T-helper 22 cell (primary cell): ENCODE measurements around the gene BMP8A.
"Not testable (repeated sequence)": the region's sequence is repeated elsewhere in the genome, so short reads cannot be mapped to it uniquely, and the experiment has no call there.

Source experiments
- DNase-seq: peaks from one replicate; pipeline ENCODE4 v3.0.0-alpha.2; 2020; ENCODE audit warnings: low read depth

Gene BMP8A

DNA sequence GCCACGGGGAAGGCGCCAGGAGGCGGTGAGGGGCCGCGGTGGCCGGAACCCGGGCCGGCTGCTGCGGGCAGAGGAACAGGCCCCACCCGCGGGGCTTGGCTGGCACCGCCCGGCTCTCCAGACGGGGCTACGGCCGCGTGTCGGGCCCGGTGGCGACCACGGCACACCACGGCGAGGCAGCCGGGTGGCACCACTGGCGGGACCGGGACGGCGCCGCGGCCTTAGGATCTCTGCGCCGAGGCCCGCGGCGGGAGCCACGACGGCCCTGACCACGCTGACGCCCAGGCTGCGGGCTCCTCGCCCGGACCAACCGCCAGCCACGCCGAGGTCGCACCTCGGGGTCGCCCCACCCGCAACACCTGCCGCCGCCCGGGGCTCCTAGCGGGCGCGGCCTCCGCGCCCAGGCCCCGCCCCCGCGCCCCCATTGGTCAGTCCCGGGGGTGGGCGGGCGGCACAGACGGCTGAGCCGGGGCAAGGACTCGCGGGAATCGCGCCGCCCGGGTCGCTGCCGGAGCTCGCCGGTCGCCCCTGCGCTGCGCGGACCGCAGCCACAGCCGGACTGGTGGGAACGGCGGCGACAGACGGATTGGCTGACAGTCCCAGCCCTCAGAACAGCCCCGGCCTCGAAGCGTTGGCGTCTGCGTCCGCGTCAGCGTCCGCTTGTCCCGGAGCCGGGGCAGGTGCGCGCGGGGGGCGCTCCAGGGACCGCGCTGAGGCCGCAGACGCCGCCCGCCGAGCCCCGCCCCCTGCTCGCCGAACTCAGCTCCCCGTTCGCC, at the start of gene BMP8A:
Gene BMP8A, plus strand, starts transcription at position 491 of the 776 bp plus-strand sequence. CDS start 356 bp downstream, outside the sequence.
- DNase-seq: peak; percentile 62

- DNase-seq: no peak
These were observed 49.6 kb upstream of the BMP8A start for GRCh38 chr1:39441797-39442196.

- no peak for DNase-seq
These were observed 45.9 kb upstream of the BMP8A start for GRCh38 chr1:39445573-39445972.

- DNase-seq: no peak
These were observed 44.4 kb upstream of the BMP8A start for GRCh38 chr1:39446986-39447567.

- DNase-seq: not testable (repeated sequence)
These were observed 41.4 kb upstream of the BMP8A start for GRCh38 chr1:39450041-39450440.

- no peak for DNase-seq
These were observed 40.4 kb upstream of the BMP8A start for GRCh38 chr1:39450956-39451606.

DNA sequence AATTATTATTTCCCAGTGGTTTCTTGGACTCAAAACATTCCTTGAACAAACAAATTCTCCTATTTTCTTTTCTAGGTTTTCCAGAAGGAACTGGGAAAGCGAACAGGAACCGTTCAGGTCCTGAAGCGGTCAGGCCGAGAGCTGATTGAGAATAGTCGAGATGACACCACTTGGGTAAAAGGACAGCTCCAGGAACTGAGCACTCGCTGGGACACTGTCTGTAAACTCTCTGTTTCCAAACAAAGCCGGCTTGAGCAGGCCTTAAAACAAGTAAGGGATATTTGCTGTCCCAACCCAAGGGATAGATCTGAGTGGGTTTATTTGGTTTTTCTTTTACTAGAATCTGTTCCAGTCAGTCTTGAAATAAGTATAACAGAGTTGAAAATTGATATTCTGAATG, 39.4 kb upstream of the BMP8A start:
- no peak for DNase-seq

DNA sequence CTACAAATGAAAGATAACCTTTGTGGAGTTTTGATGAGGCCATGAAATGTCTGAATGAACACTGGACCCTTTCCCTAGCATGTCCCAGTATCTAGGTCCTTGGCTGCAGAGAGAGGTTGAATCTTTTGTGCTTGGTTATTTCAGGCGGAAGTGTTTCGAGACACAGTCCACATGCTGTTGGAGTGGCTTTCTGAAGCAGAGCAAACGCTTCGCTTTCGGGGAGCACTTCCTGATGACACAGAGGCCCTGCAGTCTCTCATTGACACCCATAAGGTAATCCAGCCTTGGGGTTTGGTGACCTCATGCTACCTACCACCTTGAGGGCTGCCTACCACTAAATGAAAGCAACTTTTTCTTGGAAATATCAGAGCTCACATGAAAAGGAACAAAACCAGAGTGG, 38.9 kb upstream of the BMP8A start:
- DNase-seq: no peak

GRCh38 chr1:39453603-39454002, 37.8 kb upstream of the BMP8A start:
- DNase-seq: no peak

DNA sequence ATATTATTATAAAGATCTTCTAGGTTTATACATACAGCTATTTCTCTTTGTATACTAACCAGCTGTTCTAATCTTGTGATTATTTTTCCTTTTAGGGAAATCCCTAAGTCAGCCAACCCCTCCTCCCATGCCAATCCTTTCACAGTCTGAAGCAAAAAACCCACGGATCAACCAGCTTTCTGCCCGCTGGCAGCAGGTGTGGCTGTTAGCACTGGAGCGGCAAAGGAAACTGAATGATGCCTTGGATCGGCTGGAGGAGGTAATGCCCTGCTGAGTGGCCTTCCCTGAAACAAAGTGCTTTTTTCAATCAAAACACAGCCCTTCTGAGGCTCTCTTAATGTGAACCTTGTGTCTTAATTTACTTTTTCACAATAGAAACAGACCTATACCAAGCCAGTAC, 32.4 kb upstream of the BMP8A start:
- no peak for DNase-seq

- no peak for DNase-seq
These were observed 29.4 kb upstream of the BMP8A start for GRCh38 chr1:39462074-39462473.

DNA sequence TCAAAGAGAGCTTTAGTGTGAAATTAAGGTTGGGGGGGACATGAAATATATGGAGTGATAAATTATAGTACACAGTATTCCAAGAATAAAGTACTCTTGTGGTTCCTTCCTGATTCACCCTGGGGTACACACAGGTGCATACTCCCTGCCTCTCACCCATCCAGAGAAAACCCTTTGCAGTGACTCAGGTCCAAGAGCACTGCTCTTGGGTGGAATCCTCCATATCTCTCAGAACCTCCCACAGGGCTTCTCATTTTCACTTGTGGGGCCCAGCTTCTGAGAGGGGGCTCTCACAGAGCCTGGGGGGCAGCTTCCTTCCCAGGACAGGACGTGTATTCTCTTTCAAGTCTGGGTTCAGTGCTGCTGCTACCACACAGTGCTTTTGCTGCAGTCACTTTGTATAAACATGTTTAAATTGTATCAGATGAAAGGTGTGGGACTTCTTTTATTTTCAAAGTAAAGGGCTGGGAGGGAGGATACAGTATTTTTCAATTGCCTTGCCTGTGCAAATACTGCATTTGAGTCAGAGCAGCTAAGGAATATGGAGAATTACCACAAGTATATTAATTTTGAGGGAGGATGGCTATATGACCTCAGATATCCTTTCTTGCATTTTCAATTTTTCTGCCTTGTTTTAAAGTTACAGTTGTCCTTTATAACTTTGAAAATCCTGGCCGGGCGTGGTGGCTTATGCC, 24.9 kb upstream of the BMP8A start:
- no peak for DNase-seq

GRCh38 chr1:39467108-39467720, 24.2 kb upstream of the BMP8A start:
- DNase-seq: not testable (repeated sequence)

DNA sequence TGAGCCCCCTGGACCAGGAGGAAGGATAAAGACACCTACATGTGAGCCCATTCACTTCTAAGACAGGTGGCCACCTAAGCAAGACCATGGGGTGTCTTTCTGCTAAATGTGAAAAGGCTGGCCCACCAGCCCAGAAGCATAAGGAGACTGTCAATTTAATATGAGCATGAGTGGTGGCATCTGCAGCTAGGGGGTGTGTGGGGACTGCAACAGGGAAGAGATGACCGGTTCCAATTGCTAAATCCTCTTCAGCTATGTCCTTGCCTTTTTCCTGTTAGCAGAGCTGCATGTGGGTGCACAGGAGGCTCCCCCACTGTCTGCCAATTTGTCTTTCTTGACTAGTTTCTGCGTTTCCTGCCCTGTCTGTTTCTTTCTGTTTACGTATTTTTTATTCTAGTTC, 22.3 kb upstream of the BMP8A start:
- DNase-seq: no peak

DNA sequence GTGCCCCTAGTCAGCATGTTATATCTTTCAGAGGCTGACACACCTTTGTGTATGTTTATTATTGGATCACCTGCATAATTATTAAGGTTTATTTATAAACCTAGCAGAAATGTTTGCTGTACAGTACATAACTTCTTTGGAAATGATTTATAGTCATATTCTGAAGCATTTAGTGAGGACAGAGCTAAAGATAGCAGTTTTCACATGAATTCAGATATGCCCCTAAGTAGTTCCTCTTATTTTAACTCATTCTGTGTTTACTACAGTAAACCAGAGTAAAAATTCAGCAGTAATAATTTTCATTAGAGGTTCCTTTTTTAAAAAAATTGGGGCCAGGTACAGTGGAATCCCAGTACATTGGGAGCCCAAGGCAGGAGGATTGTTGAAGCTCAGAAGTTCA, 21.4 kb upstream of the BMP8A start:
- DNase-seq: no peak

DNA sequence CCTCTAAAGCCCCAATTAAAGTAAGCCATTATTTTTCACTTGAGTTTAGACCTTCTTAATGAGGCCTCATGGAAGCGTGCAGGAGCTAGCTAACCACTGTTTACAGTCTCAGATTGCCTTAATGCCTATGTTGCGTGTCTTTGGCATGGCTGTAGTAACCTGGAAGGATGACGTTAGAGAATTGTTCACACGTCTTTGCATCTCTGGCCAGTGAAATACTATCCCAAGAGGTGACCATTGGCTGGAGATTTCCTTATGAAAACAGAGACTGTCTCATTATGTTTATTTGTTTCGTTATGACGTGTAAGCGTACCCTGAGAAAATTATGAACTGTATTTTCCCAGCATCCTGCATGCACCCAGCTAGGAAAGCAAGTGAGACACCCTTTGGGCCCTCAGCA, 18.6 kb upstream of the BMP8A start:
- no peak for DNase-seq

DNA sequence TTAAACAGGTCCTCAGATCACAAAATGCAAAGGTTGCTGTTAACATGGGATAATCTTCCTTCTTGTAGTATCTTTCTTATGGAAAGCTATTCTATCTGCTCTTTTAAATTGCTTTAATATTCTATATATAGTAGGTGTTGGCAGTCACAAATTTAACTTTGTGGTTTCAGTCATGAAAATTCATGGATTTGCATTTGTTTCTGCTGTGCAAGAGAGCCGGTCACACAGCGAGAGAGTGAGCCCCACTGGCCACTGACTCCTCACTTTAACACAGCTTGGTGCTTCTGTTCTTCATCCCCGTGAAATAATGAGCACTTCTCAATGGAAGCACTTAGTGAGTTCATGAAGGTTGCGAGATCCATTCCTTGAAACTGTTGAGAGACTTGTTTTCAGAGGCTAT, 18.1 kb upstream of the BMP8A start:
- DNase-seq: no peak

GRCh38 chr1:39474810-39475209, 16.6 kb upstream of the BMP8A start:
- DNase-seq: no peak

- DNase-seq: not testable (repeated sequence)
These were observed 15.9 kb upstream of the BMP8A start for GRCh38 chr1:39475551-39475950.

GRCh38 chr1:39478126-39478915, 13.1 kb upstream of the BMP8A start:
- no peak for DNase-seq

- no peak for DNase-seq
These were observed 10.1 kb upstream of the BMP8A start for GRCh38 chr1:39481289-39481688.
